EL (cell line): Measurements from ENCODE around the gene CCDC185.
"Not testable (repeated sequence)": the region's sequence is repeated elsewhere in the genome, so short reads cannot be mapped to it uniquely, and the experiment has no call there.

Experiments
- DNase-seq: peaks from one replicate; pipeline ENCODE4 v3.0.0-alpha.2; 2016

The CCDC185 gene

GRCh38 chr1:223399393-223399792, 6.2 kb downstream of the CCDC185 start:
- not testable (repeated sequence) for DNase-seq

- DNase-seq, result peak; percentile 83
These were observed 8.9 kb downstream of the CCDC185 start for GRCh38 chr1:223401873-223402789.

- DNase-seq, result no peak
These were observed 9.6 kb downstream of the CCDC185 start for GRCh38 chr1:223402790-223403142.

DNA sequence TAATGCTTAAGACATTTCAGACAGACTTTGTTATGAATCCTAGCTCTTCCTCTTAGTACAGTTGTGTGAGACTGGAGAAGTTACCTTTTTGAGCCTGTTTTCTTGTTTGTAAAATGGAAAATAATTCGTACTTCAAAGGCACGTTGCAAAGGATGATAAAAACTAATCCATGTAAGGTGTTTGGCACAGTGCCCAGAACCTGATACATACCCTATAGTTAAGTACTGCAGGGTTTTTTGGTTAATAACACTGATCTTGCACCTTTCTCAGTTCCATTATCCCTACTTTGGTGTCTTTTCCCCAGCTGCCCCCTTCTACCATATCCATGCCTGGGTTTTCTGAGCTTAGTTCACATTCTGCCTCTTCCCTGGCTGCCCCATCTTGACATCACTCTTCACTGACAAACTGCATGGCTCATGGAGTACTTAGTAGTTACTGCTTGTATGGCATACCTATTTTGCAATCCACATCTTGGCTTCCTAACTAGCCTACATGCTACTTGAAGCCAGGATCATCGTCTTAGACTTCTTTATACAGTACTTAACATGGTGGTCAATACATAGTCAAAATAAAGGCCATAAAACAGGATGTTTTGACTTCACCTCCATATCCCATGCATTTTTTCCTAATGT, 10.1 kb downstream of the CCDC185 start:
- no peak for DNase-seq

GRCh38 chr1:223405507-223405906, 12.3 kb downstream of the CCDC185 start:
- no peak for DNase-seq

DNA sequence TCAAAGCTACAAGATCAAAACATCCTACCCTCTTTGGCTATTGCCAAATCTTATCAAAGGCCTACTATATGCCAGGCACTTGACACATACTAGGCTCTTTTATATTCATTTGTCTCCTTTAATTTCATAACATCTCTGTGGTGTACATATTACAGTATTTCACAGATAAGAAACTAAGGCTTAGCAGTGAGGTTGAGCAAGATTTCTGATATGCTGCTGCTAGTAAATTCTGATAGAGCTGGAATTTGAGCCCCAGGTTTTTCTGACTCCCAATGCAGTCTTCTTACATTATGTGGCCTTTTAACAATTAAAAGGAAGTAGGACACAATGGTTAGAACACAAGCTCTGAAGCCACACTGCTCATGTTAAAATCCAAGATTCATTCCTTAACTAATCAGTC, 16.8 kb downstream of the CCDC185 start:
- DNase-seq, result no peak

- peak; percentile 77 for DNase-seq
These were observed 18.1 kb downstream of the CCDC185 start for GRCh38 chr1:223411309-223411708.

- no peak for DNase-seq
These were observed 18.5 kb downstream of the CCDC185 start for GRCh38 chr1:223411710-223412109.

DNA sequence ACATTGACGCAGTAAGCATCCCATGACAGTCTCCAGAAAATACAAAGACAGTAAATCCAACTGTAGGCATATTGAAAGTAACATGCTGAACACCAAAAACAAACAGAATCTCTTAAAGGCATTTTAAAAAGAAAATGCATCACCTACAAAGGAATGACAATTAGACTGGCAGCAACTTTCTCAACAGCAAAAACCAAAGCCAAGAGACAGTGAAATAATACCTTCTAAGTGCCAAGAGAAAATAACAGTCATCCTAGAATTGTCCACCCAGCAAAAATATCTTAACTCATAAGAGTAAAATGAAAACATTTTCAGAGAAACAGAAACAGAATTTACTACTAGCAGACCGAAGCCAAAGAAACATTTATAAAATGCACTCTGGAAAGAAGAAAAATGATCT, 20.0 kb downstream of the CCDC185 start:
- no peak for DNase-seq

DNA sequence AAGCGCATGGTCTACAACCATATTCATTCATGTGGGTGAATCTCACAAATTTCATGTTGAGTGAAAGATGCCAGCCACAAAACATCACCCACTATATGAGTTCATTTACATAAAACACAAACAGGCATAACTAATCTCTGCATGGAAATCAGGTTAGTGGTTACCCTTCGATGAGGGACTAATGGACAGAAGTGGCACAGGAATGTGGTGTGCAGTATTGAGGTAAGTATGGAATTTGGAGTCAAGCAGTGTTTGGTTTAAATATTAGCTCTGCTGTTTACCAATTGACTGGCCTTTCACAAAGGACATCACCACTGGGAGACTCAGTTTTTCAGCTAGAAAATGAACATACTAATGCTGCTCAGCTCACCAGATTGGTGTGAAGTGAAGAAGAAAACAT, 24.2 kb downstream of the CCDC185 start:
- no peak for DNase-seq

- no peak for DNase-seq
These were observed 24.9 kb downstream of the CCDC185 start for GRCh38 chr1:223417903-223418663.

DNA sequence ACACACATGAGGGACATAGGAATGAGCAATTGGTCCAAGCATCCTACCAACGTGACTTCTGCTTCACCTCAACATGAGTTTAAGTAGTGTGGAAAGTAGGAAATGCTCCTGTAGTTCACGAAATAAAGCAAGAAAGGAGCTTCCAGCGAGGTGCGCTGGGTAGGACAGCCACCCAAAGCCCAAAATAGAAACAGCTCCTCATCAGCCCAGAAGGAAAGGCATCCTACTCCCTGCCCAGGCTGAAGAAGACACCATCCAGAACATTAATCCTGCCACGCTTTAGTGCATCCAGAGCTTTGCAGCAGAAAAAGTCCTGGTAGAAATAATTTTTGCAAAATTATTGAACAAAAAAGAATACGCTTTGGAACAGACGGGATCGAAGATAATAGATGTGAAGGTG, 25.9 kb downstream of the CCDC185 start:
- DNase-seq, result no peak

GRCh38 chr1:223419561-223419960, 26.3 kb downstream of the CCDC185 start:
- DNase-seq, result no peak

GRCh38 chr1:223421025-223421424, 27.8 kb downstream of the CCDC185 start:
- DNase-seq, result no peak

GRCh38 chr1:223421676-223422075, 28.5 kb downstream of the CCDC185 start:
- DNase-seq, result no peak

DNA sequence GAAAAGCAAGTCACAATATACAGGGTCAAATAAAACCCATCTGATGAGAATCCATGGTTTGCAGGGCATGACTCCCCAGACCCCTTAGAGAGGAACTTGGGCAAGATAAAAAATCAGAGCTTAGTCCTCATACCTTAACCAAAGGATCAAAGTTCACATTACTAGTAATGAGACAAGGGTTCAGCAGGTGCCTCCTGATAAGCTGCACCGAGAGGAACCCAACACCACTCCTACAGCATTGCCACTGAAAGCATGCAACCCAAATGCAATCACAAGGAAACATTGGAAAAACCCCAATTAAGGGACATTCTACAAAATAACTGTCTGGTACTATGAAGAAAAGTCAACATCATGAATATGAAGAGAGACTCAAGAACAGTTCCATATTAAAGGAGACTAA, 29.7 kb downstream of the CCDC185 start:
- DNase-seq, result no peak

GRCh38 chr1:223423641-223424233, 30.5 kb downstream of the CCDC185 start:
- DNase-seq, result peak; percentile 66

- DNase-seq, result peak; percentile 1
These were observed 32.3 kb downstream of the CCDC185 start for GRCh38 chr1:223425550-223425949.

DNA sequence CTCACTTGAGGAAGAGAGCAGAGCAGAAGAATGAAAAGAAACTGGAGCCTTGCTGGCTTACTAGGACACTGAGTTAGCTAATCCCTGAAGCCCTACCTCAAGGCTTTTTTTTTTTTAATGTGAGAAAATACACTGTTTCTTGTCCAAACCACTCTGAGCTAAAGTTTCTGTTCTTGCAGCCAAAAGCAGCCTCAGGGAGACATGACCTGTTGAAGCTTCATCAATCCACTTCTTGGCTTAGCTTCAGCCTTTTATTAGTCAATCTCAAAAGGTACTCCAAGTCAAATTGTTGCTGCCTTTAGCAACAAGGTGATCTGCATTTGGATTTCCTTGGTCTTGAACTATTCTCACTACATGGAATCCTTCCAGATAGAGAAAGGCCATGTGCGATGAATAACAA, 33.7 kb downstream of the CCDC185 start:
- no peak for DNase-seq

DNA sequence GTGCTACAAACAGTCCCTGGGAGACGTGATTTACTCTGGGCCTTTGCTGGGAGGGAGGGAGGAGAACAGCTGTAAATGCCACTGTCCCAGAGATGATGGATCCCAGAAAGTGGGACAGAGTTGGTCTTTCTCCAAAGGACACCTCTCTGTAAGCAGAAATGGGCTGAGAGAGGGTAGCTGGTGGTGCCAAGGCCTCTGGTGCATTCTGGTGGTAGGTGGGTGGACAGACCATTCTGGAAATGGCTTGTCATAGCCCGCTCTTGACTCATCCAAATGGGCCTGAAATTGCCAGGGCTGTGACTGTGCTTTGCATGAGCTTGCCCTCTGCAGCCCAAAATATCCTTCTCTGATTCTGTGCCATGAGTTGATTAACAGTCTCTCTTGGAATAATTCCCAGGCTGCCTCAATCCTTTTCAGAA, 36.1 kb downstream of the CCDC185 start:
- peak; percentile 47 for DNase-seq

DNA sequence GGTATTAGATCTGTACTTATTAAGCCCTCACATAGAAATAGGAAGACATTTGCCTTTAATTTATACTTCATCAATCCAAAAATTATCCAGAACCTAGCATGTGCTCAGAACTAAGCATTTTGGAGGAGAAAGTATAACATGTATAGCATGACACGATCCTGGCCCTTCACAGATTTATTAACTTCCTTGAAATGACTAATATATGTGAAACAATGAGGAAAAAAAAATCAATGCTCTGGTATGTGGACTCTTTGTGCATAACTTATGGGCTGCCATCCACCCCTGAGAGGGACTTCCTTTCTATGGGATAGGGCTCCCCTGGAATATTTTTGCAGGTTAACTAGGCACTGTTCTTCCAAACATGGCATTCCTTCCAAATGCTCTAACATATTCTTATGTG, 36.6 kb downstream of the CCDC185 start:
- DNase-seq, result peak; percentile 29

GRCh38 chr1:223430236-223430635, 37.0 kb downstream of the CCDC185 start:
- DNase-seq, result no peak

- DNase-seq, result no peak
These were observed 43.9 kb downstream of the CCDC185 start for GRCh38 chr1:223437151-223437550.
